Skeletal muscle cell (primary cell): Measurements from ENCODE around the gene FUT2.
"Not testable (repeated sequence)": the region's sequence is repeated elsewhere in the genome, so short reads cannot be mapped to it uniquely, and the experiment has no call there.

Source experiments
- DNase-seq: peaks from one replicate; pipeline ENCODE4 v3.0.0-alpha.2; 2010; ENCODE audit warnings: low read depth
- H3K4me3 ChIP-seq: 2 replicates; pipeline ENCODE4 v1.5.1; 2011; ENCODE audit warnings: low read depth, mild to moderate bottlenecking, control low read depth, low read length, moderate library complexity

Gene FUT2

DNA sequence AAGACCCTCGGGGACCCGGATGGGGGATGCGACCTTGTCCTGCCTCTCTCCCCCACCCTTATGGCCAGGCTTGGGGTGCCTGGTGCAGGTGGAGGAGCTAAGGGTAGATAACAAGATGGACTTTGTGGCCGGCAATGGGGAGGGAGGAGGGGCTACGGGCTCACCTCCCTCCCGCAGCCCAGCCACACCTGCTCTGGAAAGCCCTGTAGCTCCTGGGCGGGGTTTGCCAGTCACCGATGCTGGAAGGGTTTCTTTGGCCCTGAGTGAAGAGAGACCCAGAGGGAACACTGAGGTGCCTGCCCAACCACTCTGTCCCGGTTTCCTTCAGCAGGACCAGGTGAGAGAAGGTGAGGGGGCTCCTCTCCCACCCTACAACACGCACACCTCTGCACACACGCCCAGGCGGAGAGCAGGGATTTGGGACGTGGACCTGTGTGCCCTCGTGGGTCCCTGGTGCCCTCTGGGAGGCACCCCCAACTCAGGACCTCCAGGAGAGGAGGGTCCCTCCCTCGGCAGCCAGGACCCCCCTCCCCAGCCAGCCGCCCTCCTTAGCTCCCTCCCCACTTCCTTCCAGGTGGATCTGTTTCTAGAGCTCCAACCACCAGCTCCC, at the start of gene FUT2:
FUT2 (plus strand) TSS at position 229 of the 610 bp plus-strand sequence. CDS start 6,986 bp downstream, outside the sequence.
- no peak for DNase-seq
- H3K4me3 ChIP-seq: peak within 1 kb of the TSS; percentile 1

DNA sequence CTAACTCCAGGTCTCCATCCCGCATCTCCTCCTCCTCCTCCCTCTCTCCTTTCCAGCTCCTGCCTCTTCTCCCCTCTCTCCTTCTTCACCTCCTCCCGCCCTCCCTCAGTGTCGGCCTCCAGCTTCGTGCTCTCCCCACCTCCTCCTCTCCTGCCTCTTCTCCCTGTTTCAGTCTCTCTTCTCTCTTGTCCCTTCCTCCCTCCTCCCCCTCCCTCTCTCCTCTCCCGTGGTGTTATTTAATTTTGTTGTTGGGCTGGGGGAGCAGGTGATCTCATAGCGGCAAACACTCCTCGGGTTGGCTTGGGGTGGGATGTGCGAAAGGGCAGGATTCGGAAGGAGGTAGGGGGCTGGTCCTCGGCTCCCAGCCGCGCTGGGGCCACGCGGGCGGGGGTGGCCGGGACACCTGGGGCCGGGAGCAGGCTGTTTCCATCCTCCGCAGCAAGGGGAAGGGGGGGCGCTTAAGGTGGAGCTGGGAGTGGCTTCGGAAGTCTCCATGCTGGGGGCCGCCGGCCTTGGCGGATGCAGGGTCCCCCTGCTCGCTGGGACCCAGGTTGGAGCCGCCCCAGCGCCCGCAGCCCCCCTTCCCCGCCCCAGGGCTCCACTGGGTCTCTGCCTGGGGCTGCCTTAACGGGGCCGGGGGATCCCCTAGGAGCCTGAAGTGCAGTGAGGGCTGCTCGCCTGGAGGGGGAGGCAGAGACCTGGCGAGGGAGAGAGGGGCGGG, 49.6 kb upstream of the FUT2 start, which contains the start of gene CA11:
CA11 (minus strand) TSS at position 187 of the 721 bp plus-strand sequence. CDS start 555 bp downstream, outside the sequence.
- DNase-seq: no peak
- peak within 1 kb of the TSS; percentile 55 for H3K4me3 ChIP-seq

DNA sequence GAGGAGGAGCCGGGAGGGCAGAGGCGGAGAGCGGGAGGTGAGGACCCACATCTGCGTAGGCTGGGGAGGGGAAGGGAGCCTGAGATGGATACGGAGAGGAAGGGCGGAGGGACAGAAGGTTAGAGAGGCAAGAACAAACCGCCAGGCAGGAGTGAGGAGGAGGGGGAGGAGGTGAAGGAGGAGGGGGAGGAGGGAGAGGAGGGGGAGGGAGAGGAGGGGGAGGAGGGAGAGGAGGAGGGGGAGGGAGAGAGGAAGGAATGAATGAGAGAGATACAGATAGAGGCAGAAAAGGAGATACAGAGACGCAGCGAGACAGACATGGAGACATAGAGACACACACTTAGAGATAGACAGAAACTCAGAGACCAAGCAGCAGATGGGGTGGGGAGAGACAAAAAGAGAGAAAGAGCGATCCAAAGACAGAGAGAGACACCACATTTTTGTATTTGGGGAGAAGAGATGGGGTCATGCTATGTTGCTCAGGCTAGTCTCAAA, 49.0 kb upstream of the FUT2 start:
- DNase-seq: no peak
- peak overlapping the region; percentile 55 for H3K4me3 ChIP-seq

DNA sequence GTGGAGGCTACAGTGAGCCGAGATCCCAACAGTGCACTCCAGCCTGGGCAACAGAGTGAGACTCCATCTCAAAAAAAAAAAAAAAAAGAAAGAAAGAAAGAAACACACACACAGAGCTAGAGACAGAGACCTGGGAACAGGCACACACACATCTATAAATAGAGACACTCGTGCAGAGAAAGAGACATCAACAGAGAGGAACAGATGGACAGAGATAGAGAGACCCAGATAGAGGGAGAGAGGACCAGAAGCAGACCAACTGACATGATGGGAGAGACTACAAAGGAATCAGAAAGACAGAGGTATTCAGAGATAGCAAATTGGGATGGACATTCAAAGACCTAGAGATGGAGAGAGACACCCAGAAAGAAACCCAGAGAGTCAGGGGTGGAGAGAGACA, 47.6 kb upstream of the FUT2 start:
- no peak overlapping the region for H3K4me3 ChIP-seq
- no peak for DNase-seq

DNA sequence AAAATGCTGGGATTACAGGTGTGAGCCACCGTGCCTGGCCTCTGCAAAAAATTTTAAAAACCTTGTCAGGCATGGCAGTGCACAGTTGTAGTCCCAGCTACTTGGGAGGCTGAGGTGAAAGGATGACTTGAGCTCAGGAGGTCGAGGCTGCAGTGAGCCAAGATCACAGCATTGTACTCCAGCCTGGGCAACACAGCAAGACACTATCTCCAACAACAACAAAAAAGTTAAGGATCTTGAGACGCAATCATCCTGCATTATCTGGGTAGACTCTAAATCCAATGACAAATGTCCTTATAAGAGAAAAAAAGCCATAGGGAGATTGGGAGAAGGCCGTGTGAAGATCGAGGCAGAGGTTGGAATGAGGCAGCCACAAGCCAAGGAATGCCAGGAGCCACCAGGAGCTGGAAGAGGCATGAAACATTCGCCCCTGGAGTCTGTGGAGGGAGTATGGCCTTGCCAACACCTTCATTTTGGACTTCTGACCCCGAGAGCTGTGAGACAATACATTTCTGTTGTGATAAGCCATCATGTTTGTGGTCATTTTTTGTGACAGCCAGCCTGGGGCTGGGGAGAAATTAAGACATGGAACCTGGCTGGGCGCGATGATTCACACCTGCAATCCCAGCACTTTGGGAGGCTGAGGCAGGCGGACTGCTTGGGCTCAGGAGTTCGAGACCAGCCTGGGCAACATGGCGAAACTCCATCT, 44.6 kb upstream of the FUT2 start:
- no peak overlapping the region for H3K4me3 ChIP-seq
- DNase-seq: no peak

DNA sequence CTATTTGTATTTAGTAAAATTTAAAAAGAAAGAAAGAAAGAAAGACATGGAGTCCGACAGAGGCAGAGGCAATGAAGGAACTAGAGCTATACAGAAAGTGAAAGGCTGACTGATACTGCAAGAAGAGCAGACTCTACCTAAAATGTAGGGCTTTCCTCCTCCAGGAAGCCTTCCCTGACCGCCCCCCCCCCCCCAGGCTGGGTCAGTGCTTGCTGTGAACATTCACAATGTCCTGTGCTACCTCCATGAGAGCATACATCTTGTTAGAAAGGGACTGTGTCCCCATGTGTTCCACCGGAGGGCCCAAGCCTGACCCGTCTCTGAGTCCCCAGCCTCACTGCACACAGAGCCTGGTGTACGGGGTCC, 44.1 kb upstream of the FUT2 start:
- DNase-seq: no peak
- no peak overlapping the region for H3K4me3 ChIP-seq

DNA sequence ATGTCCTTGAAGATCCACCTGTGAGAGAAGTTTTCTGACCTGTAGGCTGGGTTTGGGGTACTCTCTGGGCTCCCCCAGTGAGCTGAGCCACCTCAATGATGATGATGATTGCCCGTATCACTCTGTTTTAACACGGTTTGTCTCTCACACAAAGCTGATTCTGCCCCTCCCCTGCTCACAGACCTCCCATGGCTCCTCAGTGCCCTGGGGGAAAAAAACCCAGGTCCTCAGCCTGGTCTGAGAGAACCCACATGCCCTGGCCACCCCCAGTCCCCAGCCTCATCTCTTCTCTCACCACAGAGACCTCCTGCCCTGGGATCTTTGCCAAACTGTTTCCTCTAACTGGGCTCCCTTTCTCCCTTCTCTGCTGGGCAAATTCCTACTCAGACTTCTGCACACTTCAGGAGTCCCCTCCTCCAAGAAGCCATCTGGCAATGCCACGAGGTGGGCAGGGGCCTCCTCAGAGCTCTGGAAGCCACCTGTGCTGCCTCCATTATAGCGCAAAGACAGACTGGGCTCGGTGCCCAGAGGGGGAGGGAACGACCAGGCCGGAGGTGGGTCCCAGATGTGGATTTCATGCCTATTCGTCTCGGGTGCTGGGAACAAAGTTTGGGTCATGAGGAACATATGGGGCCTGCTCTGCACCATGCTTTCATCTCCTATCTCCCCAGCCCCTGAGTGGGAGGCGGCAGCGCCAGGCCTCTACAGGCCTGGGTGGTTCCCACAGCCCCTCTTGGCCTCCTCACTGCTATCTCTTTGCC, 41.3 kb upstream of the FUT2 start:
- no peak overlapping the region for H3K4me3 ChIP-seq
- no peak for DNase-seq

DNA sequence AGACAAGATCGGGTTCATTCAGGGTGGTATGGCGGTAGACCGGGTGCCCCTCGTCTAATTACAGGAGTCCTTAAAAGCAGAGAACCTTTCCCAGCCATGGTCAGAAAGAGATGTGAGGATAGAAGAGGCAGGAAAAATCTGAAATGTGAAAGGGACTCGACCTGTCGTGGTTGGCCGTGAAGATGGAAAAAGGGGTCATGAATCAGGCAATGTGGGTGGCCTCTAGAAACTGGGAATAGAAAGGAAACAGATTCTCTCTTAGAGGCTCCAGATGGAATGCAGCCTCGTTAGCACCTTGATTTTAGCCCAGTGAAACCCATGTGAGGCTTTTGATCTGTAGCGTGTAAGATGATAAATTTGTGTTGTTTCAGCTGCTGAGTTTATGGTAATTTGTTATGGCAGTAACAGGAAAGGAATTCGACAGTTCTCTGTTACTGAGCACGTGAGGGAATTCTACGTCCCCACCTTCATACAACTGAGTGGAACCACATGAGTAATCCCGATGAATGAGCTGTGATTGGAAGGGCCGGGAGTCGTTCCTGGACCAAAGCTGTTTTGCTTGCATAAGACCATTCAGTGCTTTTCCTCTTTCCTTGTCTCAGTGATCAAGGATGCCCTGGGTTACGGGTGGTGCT, 38.8 kb upstream of the FUT2 start:
- no peak overlapping the region for H3K4me3 ChIP-seq
- no peak for DNase-seq

DNA sequence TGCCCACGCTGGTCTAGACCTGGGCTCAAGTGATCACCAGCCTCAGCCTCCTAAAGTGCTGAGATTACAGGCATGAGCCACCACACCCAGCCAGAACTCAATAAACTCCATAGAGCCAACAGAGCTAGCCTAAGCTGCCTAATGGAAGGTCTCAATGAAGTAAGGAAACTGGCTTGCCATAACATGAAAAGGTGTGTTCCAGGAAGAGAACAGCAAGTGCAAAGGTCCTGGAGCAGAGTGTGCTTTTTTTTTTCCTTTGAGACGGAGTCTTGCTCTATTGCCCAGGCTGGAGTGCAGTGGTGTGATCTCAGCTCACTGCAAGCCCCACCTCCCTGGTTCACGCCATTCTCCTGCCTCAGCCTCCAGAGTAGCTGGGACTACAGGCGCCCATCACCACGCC, 37.9 kb upstream of the FUT2 start:
- not testable (repeated sequence) for H3K4me3 ChIP-seq, DNase-seq

DNA sequence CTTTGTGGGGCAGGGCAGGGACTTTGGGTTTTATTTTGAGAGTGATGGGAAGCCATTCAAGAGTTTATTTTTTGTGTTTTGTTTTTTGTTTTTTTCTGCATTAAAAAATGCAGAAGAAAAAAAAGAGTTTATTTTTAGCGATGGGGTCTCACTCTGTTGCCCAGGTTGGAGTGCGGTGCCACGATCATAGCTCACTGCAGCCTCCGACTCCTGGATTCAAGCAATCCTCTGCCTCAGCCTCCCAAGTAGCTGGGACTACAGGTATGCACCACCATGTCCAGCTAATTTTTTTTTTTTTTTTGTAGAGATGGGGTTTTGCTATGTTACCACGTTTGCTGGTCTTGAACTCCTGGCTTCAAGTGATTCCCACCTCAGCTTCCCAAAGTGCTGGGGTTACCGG, 37.3 kb upstream of the FUT2 start:
- no peak for DNase-seq

DNA sequence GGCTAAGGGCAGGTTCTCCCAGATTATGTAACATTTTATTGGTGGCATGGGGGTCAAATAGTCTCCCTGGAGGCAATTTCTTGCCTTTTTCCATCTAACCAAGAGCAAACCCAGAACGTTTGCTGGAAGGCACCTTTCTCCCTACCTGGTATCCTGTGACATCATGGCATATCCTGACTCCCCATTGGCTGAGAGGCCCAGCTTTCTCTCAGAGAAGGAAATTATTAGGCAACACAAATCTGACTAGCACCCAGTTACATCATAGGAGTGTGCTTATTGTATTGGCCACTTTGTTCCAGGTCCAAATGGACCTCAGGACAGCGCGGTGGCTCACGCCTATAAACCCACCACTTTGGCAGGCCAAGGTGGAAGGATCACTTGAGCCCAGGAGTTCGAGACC, 36.0 kb upstream of the FUT2 start:
- no peak for DNase-seq

More for the DNA sequence above, 37.3 kb upstream of the FUT2 start:
- H3K4me3 ChIP-seq: no peak overlapping the region

DNA sequence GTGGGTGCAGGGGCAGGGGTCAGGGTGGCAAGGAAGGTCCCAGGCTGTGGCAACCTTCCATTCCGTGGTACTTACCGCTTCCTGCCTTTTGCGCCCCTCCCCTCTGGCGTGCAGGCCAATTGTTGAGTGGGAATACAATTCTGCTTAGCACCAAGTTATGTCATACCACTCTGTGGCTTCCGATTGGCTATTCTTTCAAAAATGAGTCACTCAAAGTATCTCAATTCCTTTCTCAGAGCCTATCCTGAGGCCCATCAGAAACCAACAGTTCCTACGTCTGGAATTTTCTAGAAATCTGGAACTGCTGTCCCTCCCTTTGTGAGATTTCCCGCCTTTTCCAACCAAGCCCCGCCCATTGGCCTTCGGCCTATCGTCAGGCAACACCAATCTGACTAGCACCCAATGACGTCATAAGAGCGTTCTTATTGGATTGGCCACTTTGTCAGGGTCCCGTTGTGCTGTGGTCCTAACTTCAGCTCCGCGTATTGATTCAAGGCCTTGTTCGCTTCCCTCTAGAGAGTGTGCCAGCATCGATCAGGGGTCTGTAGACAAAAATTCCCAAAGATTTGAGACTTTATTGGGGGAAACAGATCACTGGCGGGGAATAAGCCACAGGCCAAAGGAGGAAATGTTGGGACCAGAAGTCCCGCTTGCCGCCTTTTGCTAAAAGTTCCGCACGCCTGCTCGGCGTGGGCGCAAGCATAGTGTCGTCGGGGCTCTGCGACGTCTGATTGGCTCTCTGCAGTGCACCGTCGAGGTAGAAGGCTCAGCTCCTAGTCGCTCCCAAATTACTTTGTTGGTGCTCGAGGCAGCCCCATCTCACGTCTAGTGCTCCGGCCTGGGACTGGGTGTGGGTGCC, 34.7 kb upstream of the FUT2 start:
- DNase-seq: no peak
- no peak overlapping the region for H3K4me3 ChIP-seq

More for the DNA sequence above, 36.0 kb upstream of the FUT2 start:
- H3K4me3 ChIP-seq: no peak overlapping the region

DNA sequence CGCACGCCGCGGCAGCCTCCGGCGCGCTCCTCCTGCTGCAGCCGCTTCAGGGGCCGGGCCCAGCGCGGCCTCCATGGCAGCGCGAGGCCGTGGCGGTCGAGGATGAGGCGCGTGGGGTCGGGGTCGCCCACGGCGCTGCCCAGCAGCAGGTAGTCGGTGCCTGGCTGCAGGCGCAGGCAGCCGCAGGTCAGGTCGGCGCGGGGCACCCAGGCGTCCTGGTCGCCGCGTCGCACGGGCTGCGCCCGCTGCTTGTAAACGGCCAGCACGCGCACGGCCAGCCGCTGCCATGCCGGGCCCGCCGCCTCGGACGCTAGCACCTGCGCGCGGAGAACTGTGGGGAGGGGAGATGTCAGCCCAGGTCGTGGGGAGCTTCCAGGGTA, 34.1 kb upstream of the FUT2 start:
- H3K4me3 ChIP-seq: no peak overlapping the region
- no peak for DNase-seq

DNA sequence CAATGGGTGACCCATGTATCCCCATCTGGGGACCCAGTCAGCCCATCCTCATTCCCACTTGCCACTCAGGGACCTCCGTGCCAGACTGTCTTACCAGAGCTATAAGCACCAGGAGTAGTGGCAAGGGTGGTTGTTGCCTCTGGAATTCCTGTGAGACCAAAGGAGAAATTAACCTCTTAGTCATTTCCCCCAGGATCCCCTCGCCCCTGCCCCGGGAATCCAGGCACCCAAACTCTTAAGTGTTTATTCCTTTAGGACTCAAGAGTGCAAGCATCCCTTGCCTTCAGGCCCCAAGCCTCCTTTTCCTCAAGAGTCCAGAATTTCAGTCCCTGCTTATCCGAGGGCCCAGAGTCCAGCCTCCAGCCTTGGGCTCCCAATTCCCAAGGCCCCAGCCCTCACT, 32.1 kb upstream of the FUT2 start:
- no peak for DNase-seq
- H3K4me3 ChIP-seq: no peak overlapping the region

DNA sequence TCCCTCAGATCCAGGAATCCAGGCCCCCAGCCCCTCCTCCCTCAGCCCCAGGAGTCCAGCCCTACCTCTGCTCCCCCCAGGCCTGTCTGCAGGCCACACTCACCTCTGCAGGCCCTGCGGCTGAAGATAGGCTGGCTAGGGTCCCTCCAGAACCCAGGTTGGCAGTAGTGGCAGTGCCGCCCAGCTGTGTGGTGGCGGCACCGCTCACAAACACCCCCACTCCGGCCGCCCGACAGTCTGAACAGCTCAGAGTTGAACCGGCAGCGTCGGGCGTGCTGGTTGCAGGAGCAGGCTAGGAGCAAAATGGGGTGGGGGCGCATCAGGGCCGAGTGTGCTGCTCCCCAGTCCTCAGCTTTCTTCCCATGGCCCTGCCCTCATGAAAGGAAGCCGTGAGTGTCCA, 31.3 kb upstream of the FUT2 start:
- no peak overlapping the region for H3K4me3 ChIP-seq
- DNase-seq: no peak

DNA sequence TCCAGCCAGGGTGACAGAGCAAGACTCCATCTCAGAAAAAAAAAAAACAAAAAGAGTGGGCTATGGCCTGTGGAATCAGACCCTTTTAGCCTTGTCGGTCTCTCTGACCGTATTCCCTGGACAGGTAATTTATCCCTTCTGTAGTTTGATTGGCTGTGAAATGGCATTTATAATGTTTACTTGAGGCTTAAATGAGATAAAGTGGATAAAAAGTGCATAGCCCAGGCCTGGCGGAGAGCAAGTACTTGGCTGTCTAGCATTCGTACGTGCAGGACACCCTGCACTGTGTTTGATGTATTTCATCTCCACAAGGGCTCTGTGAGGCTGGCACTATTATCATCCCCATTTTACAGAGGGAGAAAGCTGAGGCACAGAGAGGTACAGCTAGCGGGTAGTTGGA, 30.0 kb upstream of the FUT2 start:
- no peak overlapping the region for H3K4me3 ChIP-seq
- no peak for DNase-seq

DNA sequence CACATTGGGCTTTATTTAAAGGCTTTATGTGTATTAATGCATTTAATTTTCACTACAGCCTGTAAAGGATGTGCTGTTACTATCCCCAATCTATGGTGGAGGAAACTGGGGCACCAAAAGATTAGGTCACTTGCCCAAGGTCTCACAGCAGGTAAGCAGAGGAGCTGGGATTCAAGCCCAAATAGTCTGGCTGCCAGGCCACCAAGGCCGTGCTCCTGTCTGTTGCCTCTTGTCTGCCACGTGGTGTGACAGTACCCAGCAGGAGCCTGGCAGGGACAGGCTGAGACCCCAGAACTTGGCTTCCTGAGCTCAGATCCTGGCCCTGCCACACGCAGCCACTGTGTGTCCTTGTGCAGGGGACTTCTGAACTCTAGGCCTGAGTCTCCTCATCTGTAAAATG, 27.4 kb upstream of the FUT2 start:
- H3K4me3 ChIP-seq: no peak overlapping the region
- no peak for DNase-seq

DNA sequence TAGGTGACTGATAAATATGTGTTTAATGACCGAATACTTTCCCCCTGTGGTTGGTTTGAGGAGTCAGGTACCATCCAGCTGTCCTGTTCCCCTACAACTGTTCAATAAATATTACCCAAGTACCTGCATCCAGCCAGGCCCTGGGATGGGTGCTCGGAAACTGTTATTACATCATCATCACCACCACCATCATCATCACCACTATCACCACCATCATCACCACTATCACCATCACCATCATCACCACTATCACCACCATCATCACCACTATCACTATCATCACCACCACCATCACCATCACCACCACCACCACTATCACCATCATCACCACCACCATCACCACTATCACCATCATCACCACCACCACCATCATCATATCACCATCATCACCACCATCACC, 27.0 kb upstream of the FUT2 start:
- DNase-seq: no peak
- H3K4me3 ChIP-seq: no peak overlapping the region
